Hepatocyte (in vitro differentiated cells): ENCODE measurements around the gene ARHGAP1. TPM values are rescaled to one million over a fixed set of nuclear protein-coding genes. Genes with fewer than 3 reads are reported as not detected.
A peak's percentile ranks its signal among the peaks of the same experiment; 100 is the strongest.

Experiments
- DNase-seq: peaks from one replicate; pipeline ENCODE4 v3.0.0-alpha.2; 2016; ENCODE audit warnings: low spot score
- H2AFZ ChIP-seq: fragments of 200-600 bp; sonication (generic); 2 replicates; pipeline ENCODE4 v1.6.0; 2016; ENCODE audit warnings: antibody characterized with exemption, mild to moderate bottlenecking
- H3K27ac ChIP-seq: fragments of 200-600 bp; sonication (generic); 2 replicates; pipeline ENCODE4 v1.5.1; 2016; ENCODE audit warnings: mild to moderate bottlenecking
- H3K27me3 ChIP-seq: fragments of 200-600 bp; sonication (generic); 2 replicates; pipeline ENCODE4 v1.6.1; 2016
- H3K36me3 ChIP-seq: fragments of 200-600 bp; sonication (generic); replicated peaks from 2 replicates; pipeline ENCODE4 v1.5.1; 2016; ENCODE audit warnings: low read depth; ENCODE audit not compliant: insufficient read depth
- H3K4me1 ChIP-seq: fragments of 200-600 bp; sonication (generic); 2 replicates; pipeline ENCODE4 v1.5.1; 2016; ENCODE audit warnings: mild to moderate bottlenecking, moderate library complexity; ENCODE audit not compliant: insufficient read depth
- H3K4me2 ChIP-seq: fragments of 200-600 bp; sonication (generic); 2 replicates; pipeline ENCODE4 v1.6.0; 2016
- H3K4me3 ChIP-seq: fragments of 200-600 bp; sonication (generic); 2 replicates; pipeline ENCODE4 v1.5.1; 2016; ENCODE audit warnings: mild to moderate bottlenecking
- H3K79me2 ChIP-seq: fragments of 200-600 bp; sonication (generic); 2 replicates; pipeline ENCODE4 v1.6.0; 2017; ENCODE audit warnings: mild to moderate bottlenecking
- H3K9me2 ChIP-seq: fragments of 200-600 bp; sonication (generic); replicated peaks from 2 replicates; pipeline ENCODE4 v1.6.0; 2017; ENCODE audit warnings: mild to moderate bottlenecking; ENCODE audit not compliant: insufficient read depth
- H3K9me3 ChIP-seq: fragments of 200-600 bp; sonication (generic); 2 replicates; pipeline ENCODE4 v1.5.1; 2016; ENCODE audit warnings: low read depth, mild to moderate bottlenecking
- H4K20me1 ChIP-seq: fragments of 200-600 bp; sonication (generic); 2 replicates; pipeline ENCODE4 v1.6.0; 2016; ENCODE audit warnings: mild to moderate bottlenecking; ENCODE audit not compliant: insufficient read depth, poor library complexity, severe bottlenecking
- CTCF ChIP-seq: fragments of 200-600 bp; sonication (generic); IDR thresholded peaks from 2 replicates; pipeline ENCODE4 v1.5.1; 2016; ENCODE audit warnings: antibody characterized with exemption, mild to moderate bottlenecking; ENCODE audit not compliant: poor library complexity
- EZH2 ChIP-seq: fragments of 200-600 bp; sonication (generic); IDR thresholded peaks from 2 replicates; pipeline ENCODE4 v1.6.1; 2016; ENCODE audit warnings: antibody characterized with exemption, mild to moderate bottlenecking, borderline replicate concordance
- EZH2phosphoT487 ChIP-seq: fragments of 200-600 bp; sonication (generic); IDR thresholded peaks from one replicate; pipeline ENCODE4 v1.6.1; 2018; ENCODE audit warnings: antibody characterized with exemption, mild to moderate bottlenecking, low read depth, moderate library complexity; ENCODE audit not compliant: unreplicated experiment, severe bottlenecking
- WGBS: methylation state at CpG from one replicate; pipeline ENCODE4 v1.1.6; 2016; ENCODE audit warnings: low lambda C conversion rate; ENCODE audit errors: missing lambda C conversion rate; 5-methylcytosine and 5-hydroxymethylcytosine counted together
- polyA plus RNA-seq: library from polyadenylated mRNA; unstranded; fragments of >200 nt; fragmentation: Nextera tagmentation; extraction: Ambion mirVana; gene quantifications from 2 replicates; pipeline ENCODE4 v1.2.1, GENCODE V29; 2016
- total RNA-seq: library from RNA; depleted of rRNA; stranded (reverse); fragments of >200 nt; gene quantifications from 2 replicates; pipeline ENCODE4 v1.2.3, GENCODE V29; 2014

ARHGAP1 gene
- total and polyA plus RNA-seq, 2 experiments from 2014 or later, result 23.4 to 62.8 TPM

- Histone ChIP-seq H4K20me1 (peaks cover 5% of the 10 kb centered on the region), H2AFZ (peak overlapping the region; percentile 96), H3K27me3 (no peaks in the 10 kb centered on the region), H3K4me2 (peak overlapping the region; percentile 96), H3K4me3 (peak overlapping the region; percentile 81), H3K9me2 (no peaks in the 10 kb centered on the region), H3K36me3 (no peaks in the 10 kb centered on the region), H3K4me1 (peaks cover 18% of the 10 kb centered on the region), H3K79me2 (peaks cover 53% of the 10 kb centered on the region), H3K9me3 (no peaks in the 10 kb centered on the region), H3K27ac (peak overlapping the region; percentile 98)
- WGBS, result 2% methylated on average over 29 of the region's 29 CpGs
- TF ChIP-seq EZH2, result no peak
- no peak for TF ChIP-seq CTCF
- TF ChIP-seq EZH2phosphoT487, result no peak
- no peak for DNase-seq
Measured at GRCh38 chr11:46701078-46701654, 747 bp upstream of the ARHGAP1 start.

DNA sequence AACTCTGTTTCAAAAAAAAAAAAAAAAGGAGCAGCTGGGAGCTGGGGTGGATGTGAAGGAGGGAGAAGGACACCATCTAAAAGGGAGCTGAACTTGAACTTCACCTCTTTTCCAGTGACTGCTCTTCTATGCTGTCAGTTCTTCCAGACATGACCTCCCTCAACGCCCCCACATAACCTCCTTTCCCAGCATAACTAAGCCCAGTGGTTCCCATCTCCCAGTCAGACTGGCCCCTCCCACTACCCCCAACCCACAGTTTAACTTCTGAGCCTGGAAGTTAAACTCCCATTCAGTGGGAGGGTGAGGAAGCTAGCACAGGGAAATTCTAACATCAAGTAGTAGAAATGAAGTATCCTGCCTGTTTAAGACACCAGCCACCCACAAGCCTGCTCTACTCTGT is 1.8 kb downstream of the ARHGAP1 start:
- peaks cover 18% of the 10 kb centered on the region for H3K4me1 ChIP-seq
- no peaks in the 10 kb centered on the region for H3K27me3 ChIP-seq

GRCh38 chr11:46697723-46698122 is 2.7 kb downstream of the ARHGAP1 start:
- Histone ChIP-seq H3K4me2 (no peak overlapping the region), H3K9me2 (no peaks in the 10 kb centered on the region), H3K9me3 (no peaks in the 10 kb centered on the region), H3K4me3 (no peak overlapping the region), H2AFZ (no peak overlapping the region), H3K27me3 (no peaks in the 10 kb centered on the region), H3K79me2 (peaks cover 45% of the 10 kb centered on the region), H3K36me3 (no peaks in the 10 kb centered on the region), H3K27ac (no peak overlapping the region), H3K4me1 (peaks cover 18% of the 10 kb centered on the region), H4K20me1 (peaks cover 5% of the 10 kb centered on the region)
- WGBS, result 72% methylated on average over 2 of the region's 2 CpGs
- no peak for DNase-seq
- TF ChIP-seq EZH2phosphoT487, result no peak
- TF ChIP-seq CTCF, result no peak
- TF ChIP-seq EZH2, result no peak

More for the DNA sequence above, 1.8 kb downstream of the ARHGAP1 start:
- no peaks in the 10 kb centered on the region for H3K9me2 ChIP-seq
- H3K4me3 ChIP-seq, result no peak overlapping the region
- DNase-seq, result no peak
- H3K36me3 ChIP-seq, result no peaks in the 10 kb centered on the region
- 91% methylated on average over 1 of the region's 1 CpG for WGBS
- no peak overlapping the region for H2AFZ ChIP-seq
- peaks cover 53% of the 10 kb centered on the region for H3K79me2 ChIP-seq
- peaks cover 5% of the 10 kb centered on the region for H4K20me1 ChIP-seq
- TF ChIP-seq CTCF (no peak), EZH2phosphoT487 (no peak), EZH2 (no peak)
- H3K9me3 ChIP-seq, result no peaks in the 10 kb centered on the region
- H3K4me2 ChIP-seq, result peak overlapping the region; percentile 82
- no peak overlapping the region for H3K27ac ChIP-seq
